Liver (tissue), 3 donors: ENCODE measurements around the gene THRB.

Experiments used
- ATF3 ChIP-seq: IDR thresholded peaks from 2 replicates; pipeline ENCODE4 v1.6.1; 2016; ENCODE audit warnings: antibody characterized with exemption
- CTCF ChIP-seq: fragments of 150-350 bp; IDR thresholded peaks from 2 replicates; pipeline ENCODE4 v1.5.1; 2017; ENCODE audit warnings: improper control_type of control experiment, low read depth, low read length; ENCODE audit not compliant: missing input control
- EGR1 ChIP-seq, 2 donors: IDR thresholded peaks; 2 replicates each; pipeline ENCODE4 v1.6.1; 2016 to 2018; ENCODE audit warnings: antibody characterized with exemption in 2 of 2, low read depth in 2 of 2
- FOXA1 ChIP-seq: IDR thresholded peaks from 2 replicates; pipeline ENCODE4 v1.6.1; 2016; ENCODE audit warnings: antibody characterized with exemption
- GABPA ChIP-seq, 2 donors: IDR thresholded peaks in 1 of 2; conservative IDR thresholded peaks in 1 of 2; 2 replicates each; pipeline ENCODE4 v1.6.1; 2016; ENCODE audit warnings: antibody characterized with exemption in 2 of 2, mild to moderate bottlenecking in 1 of 2, moderate library complexity in 1 of 2
- MAX ChIP-seq: IDR thresholded peaks from 2 replicates; pipeline ENCODE4 v1.6.1; 2016; ENCODE audit warnings: antibody characterized with exemption
- NR2F2 ChIP-seq: IDR thresholded peaks from 2 replicates; pipeline ENCODE4 v1.6.1; 2016; ENCODE audit warnings: antibody characterized with exemption
- RAD21 ChIP-seq, 2 donors: IDR thresholded peaks; 2 replicates each; pipeline ENCODE4 v1.6.1; 2016; ENCODE audit warnings: antibody characterized with exemption in 2 of 2, mild to moderate bottlenecking in 2 of 2
- REST ChIP-seq: IDR thresholded peaks from 2 replicates; pipeline ENCODE4 v1.6.1; 2016; ENCODE audit warnings: antibody characterized with exemption, mild to moderate bottlenecking
- RXRA ChIP-seq, 2 donors: IDR thresholded peaks; 2 replicates each; pipeline ENCODE4 v1.6.1; 2017 to 2018; ENCODE audit warnings: antibody characterized with exemption in 2 of 2, mild to moderate bottlenecking in 1 of 2
- SP1 ChIP-seq: IDR thresholded peaks from 2 replicates; pipeline ENCODE4 v1.6.1; 2018; ENCODE audit warnings: antibody characterized with exemption, mild to moderate bottlenecking
- TAF1 ChIP-seq: conservative IDR thresholded peaks from 2 replicates; pipeline ENCODE4 v1.6.1; 2016; ENCODE audit warnings: antibody characterized with exemption, mild to moderate bottlenecking
- YY1 ChIP-seq: IDR thresholded peaks from 2 replicates; pipeline ENCODE4 v1.6.1; 2016; ENCODE audit warnings: antibody characterized with exemption, mild to moderate bottlenecking
- ZBTB33 ChIP-seq: IDR thresholded peaks from 2 replicates; pipeline ENCODE4 v1.6.1; 2016; ENCODE audit warnings: antibody characterized with exemption
- donor health status: healthy.
- donor health status: healthy.

GRCh38 chr3:24506966-24507775 lies 12.5 kb upstream of the THRB start:
- TF ChIP-seq CTCF (no peak), ATF3 (no peak), ZBTB33 (no peak), RAD21 (IDR thresholded peaks at IDR 0.05) (no peak), GABPA (IDR thresholded peaks at IDR 0.05 in 1 of 2, conservative IDR thresholded peaks at IDR 0.05 in 1 of 2) (no peak), TAF1 (no peak), REST (no peak), RXRA (IDR thresholded peaks at IDR 0.05) (no peak), FOXA1 (no peak), YY1 (no peak), MAX (no peak), EGR1 (IDR thresholded peaks at IDR 0.05; ENCODE audit: low read depth in 2 of 2) (no peak), SP1 (no peak), NR2F2 (no peak)
